CD4-positive, alpha-beta T cell (primary cell): ENCODE data around the gene ZDHHC3. TPM values are rescaled to one million over a fixed set of nuclear protein-coding genes. Genes with fewer than 3 reads are reported as not detected.
A peak's percentile ranks its signal among the peaks of the same experiment; 100 is the strongest.

Experiments used
- ATAC-seq: fragments of 200-7000 bp; cut with Tn5 transposase; one replicate; pipeline ENCODE4 v1.10.0; 2022; ENCODE audit warnings: mild to moderate bottlenecking; ENCODE audit not compliant: poor library complexity
- CTCF ChIA-PET: fragments of 350-600 bp; sonication (Branson Sonifier 250); formaldehyde crosslinking; loops from one replicate; lab custom pipeline; 2021; ENCODE audit warnings: antibody characterized with exemption, inconsistent platforms; lab: Charles Lee
- POLR2A ChIA-PET: fragments of 350-600 bp; sonication (Branson Sonifier 250); formaldehyde crosslinking; loops from one replicate; lab custom pipeline; 2021; ENCODE audit warnings: antibody characterized with exemption, inconsistent platforms; lab: Charles Lee
- DNase-seq, 14 experiments: peaks; one replicate each; pipeline ENCODE4 v3.0.0-alpha.2; 2013 to 2020; ENCODE audit warnings: mixed read lengths in 2 of 14
- H3K27ac ChIP-seq, 2 donors: one replicate each; pipeline versions ENCODE4 v1.5.1 to v1.7.0; 2013; ENCODE audit warnings: low read length in 2 of 2, low read depth in 1 of 2, mild to moderate bottlenecking in 1 of 2
- H3K27me3 ChIP-seq, 2 experiments: 1 replicate in 1 of 2; 2 replicates in 1 of 2; pipeline versions ENCODE4 v1.6.1 to v1.7.0; 2013; ENCODE audit warnings: low read length in 2 of 2, control low read depth in 1 of 2, mild to moderate bottlenecking in 1 of 2, moderate library complexity in 1 of 2; ENCODE audit not compliant: insufficient read depth in 2 of 2, control insufficient read depth in 1 of 2
- H3K36me3 ChIP-seq: one replicate; pipeline ENCODE4 v1.6.1; 2013; ENCODE audit warnings: low read length, control low read depth; ENCODE audit not compliant: insufficient read depth
- H3K4me1 ChIP-seq: one replicate; pipeline ENCODE4 v1.6.1; 2013; ENCODE audit warnings: low read length, control low read depth; ENCODE audit not compliant: insufficient read depth
- H3K4me3 ChIP-seq: one replicate; pipeline ENCODE4 v1.5.1; 2013; ENCODE audit warnings: mild to moderate bottlenecking, low read length, moderate library complexity
- H3K9me3 ChIP-seq, 2 experiments: 1 replicate in 1 of 2; 2 replicates in 1 of 2; pipeline versions ENCODE4 v1.6.1 to v1.7.0; 2013; ENCODE audit warnings: low read length in 2 of 2, mild to moderate bottlenecking in 2 of 2, control low read depth in 1 of 2, moderate library complexity in 1 of 2; ENCODE audit not compliant: control insufficient read depth in 1 of 2, insufficient read depth in 1 of 2
- H3K27ac Mint-ChIP-seq: one replicate; pipeline ENCODE4 v1.8.0; 2020; ENCODE audit warnings: mixed read lengths
- H3K27me3 Mint-ChIP-seq: one replicate; pipeline ENCODE4 v1.8.0; 2021; ENCODE audit warnings: mixed read lengths
- H3K36me3 Mint-ChIP-seq: one replicate; pipeline ENCODE4 v1.8.0; 2021; ENCODE audit warnings: low read depth, mixed read lengths
- H3K4me1 Mint-ChIP-seq: one replicate; pipeline ENCODE4 v1.8.0; 2021; ENCODE audit warnings: low read depth, mixed read lengths
- H3K4me3 Mint-ChIP-seq: one replicate; pipeline ENCODE4 v1.8.0; 2020; ENCODE audit warnings: mild to moderate bottlenecking, mixed read lengths
- H3K9me3 Mint-ChIP-seq: one replicate; pipeline ENCODE4 v1.8.0; 2020; ENCODE audit warnings: mixed read lengths
- intact Hi-C, 2 experiments: fragments of 100-400 bp; cut with DNase I in 1 of 2; cut with micrococcal nuclease in 1 of 2; formaldehyde crosslinking; loops; one replicate each; pipeline versions ENCODE4 v1.15.1 to v1.9.0; 2023 to 2025; cut with DNase I, micrococcal nuclease
- total RNA-seq, 174 experiments: library from RNA in 2 of 174; stranded (reverse) in 2 of 174; gene quantifications; one replicate each; pipeline ENCODE4 v1.2.3 and lab custom pipeline; 2021 to 2026
- TF ChIP-seq, protein P1 (sequence below): fragments of 200-600 bp; IDR thresholded peaks from one replicate; pipeline ENCODE4 v1.8.0; 2022; ENCODE audit warnings: antibody characterized with exemption, mild to moderate bottlenecking

Gene ZDHHC3
- total RNA-seq, 2 experiments from 2014 or later: 34.4 to 34.6 TPM

- Histone ChIP-seq H3K9me3 (no peaks in the 10 kb centered on the region), H3K4me3 (no peak overlapping the region), H3K27me3 (no peaks in the 10 kb centered on the region), H3K4me1 (peaks cover 25% of the 10 kb centered on the region), H3K36me3 (peaks cover 39% of the 10 kb centered on the region), H3K27ac (no peak overlapping the region)
- ChIA-PET CTCF (interaction anchor here (1.9 kb wide), 1 partner anchor 16 kb away, joined by 7 read pairs; the partner anchor contains the start of genes EXOSC7 and ZDHHC3), POLR2A (interaction anchor here (2.6 to 2.7 kb wide), 2 partner anchors 14 to 15 kb away, joined by 7 to 8 read pairs; partner anchors contain the start of genes EXOSC7 and ZDHHC3)
- H3K9me3 Mint-ChIP-seq: no peaks in the 10 kb centered on the region
- ATAC-seq (no peak), DNase-seq (peak in 2 of 14 experiments; percentile 20 to 24)
- no peaks in the 10 kb centered on the region for H3K27me3 Mint-ChIP-seq
- H3K4me3 Mint-ChIP-seq: no peak overlapping the region
- peaks cover 79% of the 10 kb centered on the region for H3K36me3 Mint-ChIP-seq
- peaks cover 61% of the 10 kb centered on the region for H3K4me1 Mint-ChIP-seq
- TF ChIP-seq, protein P1, sequence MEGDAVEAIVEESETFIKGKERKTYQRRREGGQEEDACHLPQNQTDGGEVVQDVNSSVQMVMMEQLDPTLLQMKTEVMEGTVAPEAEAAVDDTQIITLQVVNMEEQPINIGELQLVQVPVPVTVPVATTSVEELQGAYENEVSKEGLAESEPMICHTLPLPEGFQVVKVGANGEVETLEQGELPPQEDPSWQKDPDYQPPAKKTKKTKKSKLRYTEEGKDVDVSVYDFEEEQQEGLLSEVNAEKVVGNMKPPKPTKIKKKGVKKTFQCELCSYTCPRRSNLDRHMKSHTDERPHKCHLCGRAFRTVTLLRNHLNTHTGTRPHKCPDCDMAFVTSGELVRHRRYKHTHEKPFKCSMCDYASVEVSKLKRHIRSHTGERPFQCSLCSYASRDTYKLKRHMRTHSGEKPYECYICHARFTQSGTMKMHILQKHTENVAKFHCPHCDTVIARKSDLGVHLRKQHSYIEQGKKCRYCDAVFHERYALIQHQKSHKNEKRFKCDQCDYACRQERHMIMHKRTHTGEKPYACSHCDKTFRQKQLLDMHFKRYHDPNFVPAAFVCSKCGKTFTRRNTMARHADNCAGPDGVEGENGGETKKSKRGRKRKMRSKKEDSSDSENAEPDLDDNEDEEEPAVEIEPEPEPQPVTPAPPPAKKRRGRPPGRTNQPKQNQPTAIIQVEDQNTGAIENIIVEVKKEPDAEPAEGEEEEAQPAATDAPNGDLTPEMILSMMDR: no peak
- intact Hi-C loops: no loop called here
- H3K27ac Mint-ChIP-seq: no peak overlapping the region
These were observed 15.4 kb upstream of the ZDHHC3 start for GRCh38 chr3:44991326-44991725.

DNA sequence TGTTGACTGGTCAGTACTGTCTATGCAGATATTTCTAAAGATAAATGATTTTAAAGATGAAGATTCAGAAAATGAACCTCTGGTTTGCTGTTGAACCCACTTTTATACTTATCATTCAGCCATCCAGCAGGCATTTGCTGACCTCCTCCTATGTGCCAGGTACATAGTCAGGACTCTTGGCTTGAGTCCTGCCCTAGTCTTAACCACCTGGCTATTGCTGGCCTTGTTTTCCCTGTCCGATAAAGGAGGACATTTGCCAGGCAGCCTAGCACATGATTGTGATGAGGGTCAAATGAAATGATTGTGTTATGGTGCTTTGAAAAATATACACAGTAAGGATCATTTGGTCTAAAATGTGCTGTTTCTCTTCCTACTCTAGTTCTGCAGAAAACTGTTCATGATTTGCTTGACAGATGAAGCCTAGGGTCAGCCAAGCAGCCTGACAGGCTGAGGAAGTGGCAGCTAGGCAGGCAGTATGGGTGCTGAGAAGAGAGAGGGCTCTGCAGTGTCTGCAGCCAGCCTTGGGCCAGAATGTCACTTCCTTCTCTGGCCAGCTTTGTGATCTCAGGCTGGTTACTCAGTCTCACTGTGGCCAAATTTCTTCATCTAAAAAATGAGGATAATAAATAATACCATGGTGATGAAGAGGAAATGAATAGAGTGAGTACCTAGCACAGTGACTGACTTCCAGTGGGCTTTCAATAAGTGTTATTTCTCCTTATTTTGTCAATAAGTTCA is 13.8 kb upstream of the ZDHHC3 start:
- intact Hi-C loops: loop anchor here in 1 of 2 experiments (5.0 kb wide), 1 partner anchor 458 kb away; no protein-coding TSS in a partner anchor
- no peaks in the 10 kb centered on the region for H3K27me3 ChIP-seq
- TF ChIP-seq, protein P1: no peak
- H3K4me3 ChIP-seq: no peak overlapping the region
- H3K9me3 Mint-ChIP-seq: no peaks in the 10 kb centered on the region
- no peak overlapping the region for H3K27ac ChIP-seq
- peaks cover 70% of the 10 kb centered on the region for H3K36me3 Mint-ChIP-seq
- H3K27ac Mint-ChIP-seq: no peak overlapping the region
- no peak overlapping the region for H3K4me3 Mint-ChIP-seq
- H3K36me3 ChIP-seq: peaks cover 35% of the 10 kb centered on the region
- H3K9me3 ChIP-seq: no peaks in the 10 kb centered on the region
- ATAC-seq (no peak), DNase-seq (no peak)
- peaks cover 23% of the 10 kb centered on the region for H3K4me1 ChIP-seq
- CTCF ChIA-PET: no interaction called here
- H3K4me1 Mint-ChIP-seq: peaks cover 57% of the 10 kb centered on the region
- H3K27me3 Mint-ChIP-seq: no peaks in the 10 kb centered on the region
- POLR2A ChIA-PET: interaction anchor here (2.6 kb wide), 1 partner anchor 14 kb away, joined by 8 read pairs; the partner anchor contains the start of genes EXOSC7 and ZDHHC3

- Mint-ChIP-seq H3K27ac (no peak overlapping the region), H3K9me3 (no peaks in the 10 kb centered on the region), H3K4me1 (peaks cover 59% of the 10 kb centered on the region), H3K27me3 (no peaks in the 10 kb centered on the region), H3K4me3 (no peak overlapping the region), H3K36me3 (peaks cover 65% of the 10 kb centered on the region)
- TF ChIP-seq, protein P1: no peak
- intact Hi-C loops: loop anchor here in 1 of 2 experiments (5.0 kb wide), 1 partner anchor 457 kb away; no protein-coding TSS in a partner anchor
- H3K27ac ChIP-seq: no peak overlapping the region
- ATAC-seq (no peak), DNase-seq (no peak)
- peaks cover 30% of the 10 kb centered on the region for H3K36me3 ChIP-seq
- H3K27me3 ChIP-seq: no peaks in the 10 kb centered on the region
- H3K4me1 ChIP-seq: peaks cover 26% of the 10 kb centered on the region
- H3K9me3 ChIP-seq: no peaks in the 10 kb centered on the region
- no peak overlapping the region for H3K4me3 ChIP-seq
- ChIA-PET POLR2A (interaction anchor here (1.0 to 2.6 kb wide), 2 partner anchors 13 to 23 kb away, joined by 3 to 8 read pairs; partner anchors contain the start of genes EXOSC7 and ZDHHC3), CTCF (no interaction called here)
These were observed 13.2 kb upstream of the ZDHHC3 start for GRCh38 chr3:44989141-44989540.
